Measurements from ENCODE around the gene TAF11L12.
"Not testable (repeated sequence)": the region's sequence is repeated elsewhere in the genome, so short reads cannot be mapped to it uniquely, and the experiment has no call there.

The TAF11L12 gene

DNA sequence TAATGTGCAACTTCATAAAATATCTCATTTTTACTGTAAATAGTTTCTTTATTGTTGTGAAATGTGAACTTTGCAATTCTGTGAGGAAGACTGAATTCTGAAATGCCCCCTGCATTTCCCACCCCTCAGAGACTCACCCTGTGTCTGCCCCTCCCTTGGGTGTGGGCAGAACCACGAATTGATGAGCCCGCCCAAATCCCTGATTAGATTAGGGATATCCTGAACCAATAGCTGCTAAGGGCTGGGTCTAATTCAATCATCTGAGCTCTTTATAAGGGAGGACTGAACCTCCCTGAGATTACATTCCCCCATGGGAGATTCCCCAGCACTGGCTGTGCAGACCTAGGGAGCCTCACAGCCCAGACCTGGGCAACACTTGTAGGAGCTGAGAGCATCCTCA, at the start of gene TAF11L12:
Gene TAF11L12 (plus strand): TSS at position 301 of the 400 bp plus-strand sequence.
- DNase-seq: not testable (repeated sequence)

GRCh38 chr5:17585658-17586057, 24.5 kb upstream of the TAF11L12 start, which contains the start of gene TAF11L7:
TSS of gene TAF11L7 (minus strand) at chr5:17585758.
- not testable (repeated sequence) for DNase-seq

GRCh38 chr5:17590860-17591259, 19.3 kb upstream of the TAF11L12 start, which contains the start of gene TAF11L8:
TSS of gene TAF11L8 (minus strand) at chr5:17590960.
- DNase-seq: not testable (repeated sequence)

DNA sequence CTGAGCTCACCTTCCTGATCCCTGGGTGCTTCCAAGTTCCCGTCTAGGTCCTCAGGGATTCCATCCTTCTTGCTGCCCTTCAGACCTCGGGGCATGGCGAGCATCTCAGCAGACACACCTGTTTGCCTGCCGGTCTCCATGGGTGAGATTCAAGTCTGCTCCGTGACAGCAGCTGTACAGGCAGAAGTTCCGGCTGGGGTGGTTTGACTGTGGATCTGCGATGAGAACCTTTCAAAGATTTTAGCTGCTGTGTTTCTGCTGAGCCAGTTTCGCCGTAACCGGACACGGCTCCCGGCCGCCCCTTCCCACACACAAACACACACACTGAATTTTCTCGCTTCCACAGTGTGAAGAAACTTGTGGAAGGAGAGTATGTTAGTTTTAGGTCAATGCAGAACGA, 15.9 kb upstream of the TAF11L12 start, which contains the start of gene TAF11L9:
Gene TAF11L9 (minus strand): TSS at position 140 of the 400 bp plus-strand sequence.
- not testable (repeated sequence) for DNase-seq

GRCh38 chr5:17597728-17598127, 12.5 kb upstream of the TAF11L12 start, which contains the start of gene TAF11L10:
TSS of gene TAF11L10 (minus strand) at chr5:17597828.
- not testable (repeated sequence) for DNase-seq

DNA sequence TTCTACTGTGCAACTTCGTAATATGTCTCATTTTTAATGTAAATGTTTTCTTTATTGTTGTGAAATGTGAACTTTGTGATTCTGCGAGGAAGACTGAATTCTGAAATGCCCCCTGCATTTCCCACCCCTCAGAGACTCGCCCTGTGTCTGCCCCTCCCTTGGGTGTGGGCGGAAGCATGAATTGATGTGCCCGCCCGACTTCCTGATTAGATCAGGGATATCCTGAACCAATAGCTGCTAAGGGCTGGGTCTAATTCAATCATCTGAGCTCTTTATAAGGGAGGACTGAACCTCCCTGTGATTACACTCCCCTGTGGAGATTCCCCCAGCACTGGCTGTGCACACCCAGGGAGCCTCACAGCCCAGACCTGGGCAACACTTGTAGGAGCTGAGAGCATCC, 6.3 kb upstream of the TAF11L12 start, which contains the start of gene TAF11L11:
Gene TAF11L11 (plus strand): TSS at position 304 of the 400 bp plus-strand sequence.
- not testable (repeated sequence) for DNase-seq

DNA sequence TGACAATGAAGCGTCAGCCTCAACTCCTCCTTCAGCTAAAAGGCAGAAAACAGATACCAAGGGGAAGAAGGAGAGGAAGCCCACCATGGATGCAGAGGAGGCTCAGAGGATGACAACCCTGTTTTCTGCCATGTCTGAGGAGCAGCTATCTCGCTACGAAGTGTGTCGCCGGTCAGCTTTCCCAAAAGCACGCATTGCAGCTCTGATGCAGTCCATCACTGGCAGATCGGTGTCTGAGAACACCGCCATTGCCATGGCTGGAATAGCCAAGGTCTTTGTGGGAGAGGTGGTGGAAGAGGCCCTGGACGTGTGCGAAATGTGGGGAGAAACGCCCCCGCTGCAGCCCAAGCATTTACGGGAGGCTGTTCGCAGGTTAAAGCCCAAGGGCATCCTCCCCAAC, 5.2 kb upstream of the TAF11L12 start:
- DNase-seq: no peak

DNA sequence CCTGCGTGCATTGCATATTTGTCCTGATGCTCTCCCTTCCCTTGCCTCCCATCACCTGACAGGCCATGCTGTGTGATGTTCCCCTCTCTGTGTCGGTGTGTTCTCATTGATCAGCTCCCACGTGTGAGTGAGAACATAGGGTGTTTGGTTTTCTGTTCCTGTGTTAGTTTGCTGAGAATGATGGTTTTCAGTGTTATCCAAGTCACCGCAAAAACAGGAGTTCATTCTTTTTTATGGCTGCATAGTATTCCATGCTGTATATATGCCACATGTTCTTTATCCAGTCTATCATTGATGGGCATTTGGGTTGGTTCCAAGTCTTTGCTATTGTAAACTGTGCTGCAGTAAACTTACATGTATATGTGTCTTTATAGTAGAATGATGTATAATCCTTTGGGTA, 2.7 kb upstream of the TAF11L12 start:
- DNase-seq: not testable (repeated sequence)

- no peak for DNase-seq
Observed at GRCh38 chr5:17614872-17615605, 4.8 kb downstream of the TAF11L12 start.

GRCh38 chr5:17619354-17619753, 9.2 kb downstream of the TAF11L12 start:
- no peak for DNase-seq

GRCh38 chr5:17620627-17621026, 10.4 kb downstream of the TAF11L12 start:
- DNase-seq: no peak

GRCh38 chr5:17625686-17626085, 15.5 kb downstream of the TAF11L12 start:
- no peak for DNase-seq

DNA sequence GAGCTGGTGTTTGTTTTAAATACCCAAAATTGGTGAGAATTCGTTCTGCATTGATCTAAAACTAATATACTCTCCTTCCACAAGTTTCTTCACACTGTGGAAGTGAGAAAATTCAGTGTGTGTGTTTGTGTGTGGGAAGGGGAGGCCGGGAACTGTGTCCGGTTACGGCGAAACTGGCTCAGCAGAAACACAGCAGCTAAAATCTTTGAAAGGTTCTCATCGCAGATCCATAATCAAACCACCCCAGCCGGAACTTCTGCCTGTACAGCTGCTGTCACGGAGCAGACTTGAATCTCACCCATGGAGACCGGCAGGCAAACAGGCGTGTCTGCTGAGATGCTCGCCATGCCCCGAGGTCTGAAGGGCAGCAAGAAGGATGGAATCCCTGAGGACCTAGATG, 21.6 kb downstream of the TAF11L12 start, which contains the start of gene TAF11L13:
Gene TAF11L13 (plus strand): TSS at position 301 of the 400 bp plus-strand sequence.
- not testable (repeated sequence) for DNase-seq

- DNase-seq: no peak
Observed at GRCh38 chr5:17634160-17634559, 24.0 kb downstream of the TAF11L12 start, which contains the start of gene TAF11L14. TSS of gene TAF11L14 (plus strand) at chr5:17634460.

GRCh38 chr5:17649232-17649631, 39.0 kb downstream of the TAF11L12 start:
- DNase-seq: not testable (repeated sequence)

DNA sequence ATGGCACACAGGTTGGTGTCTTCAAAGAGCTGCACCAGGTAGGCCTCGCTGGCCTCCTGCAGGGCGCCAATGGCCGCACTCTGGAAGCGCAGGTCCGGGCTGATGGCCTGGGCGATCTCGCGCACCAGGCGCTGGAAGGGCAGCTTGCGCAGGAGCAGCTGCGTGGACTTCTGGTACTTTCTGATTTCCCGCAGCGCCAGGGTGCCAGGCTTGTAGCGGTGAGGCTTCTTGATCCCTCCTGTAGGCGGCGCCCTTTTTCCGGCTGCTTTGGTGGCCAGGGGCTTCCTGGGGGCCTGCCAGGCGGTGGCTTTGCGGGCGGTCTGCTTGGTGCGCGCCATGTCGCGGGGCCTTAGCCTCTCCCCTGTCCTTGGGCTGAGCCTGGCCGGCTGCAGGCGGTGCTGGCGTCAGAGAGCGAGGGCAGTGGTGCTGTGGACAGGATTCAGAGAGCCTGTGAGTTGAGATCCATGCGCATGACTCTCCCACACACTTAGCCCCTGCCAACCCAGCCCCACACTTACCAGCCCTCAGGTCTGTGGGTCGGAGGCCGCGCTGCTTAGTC, 45.1 kb downstream of the TAF11L12 start:
- DNase-seq: not testable (repeated sequence)

- DNase-seq: no peak
Observed at GRCh38 chr5:17655921-17656320, 45.7 kb downstream of the TAF11L12 start.
